HG03439 (cell line): ENCODE results near the gene LTBP3.
"Not testable (repeated sequence)": the region's sequence is repeated elsewhere in the genome, so short reads cannot be mapped to it uniquely, and the experiment has no call there.

Experiments used
- ATAC-seq: cut with Tn5 transposase; IDR thresholded peaks from one replicate; pipeline ENCODE4 v1.9.1; 2021; ENCODE audit warnings: mild to moderate bottlenecking, moderate library complexity; ENCODE audit not compliant: unreplicated experiment

LTBP3 gene

GRCh38 chr11:65538232-65538914, 19.8 kb downstream of the LTBP3 start:
- no peak for ATAC-seq

- no peak for ATAC-seq
Measured at GRCh38 chr11:65537620-65538231, 20.4 kb downstream of the LTBP3 start.

GRCh38 chr11:65537296-65537597, 20.9 kb downstream of the LTBP3 start:
- no peak for ATAC-seq

- ATAC-seq = no peak
Measured at GRCh38 chr11:65536412-65537295, 21.5 kb downstream of the LTBP3 start.

- ATAC-seq = no peak
Measured at GRCh38 chr11:65535102-65535501, 23.1 kb downstream of the LTBP3 start.

- ATAC-seq = no peak
Measured at GRCh38 chr11:65532388-65533064, 25.6 kb downstream of the LTBP3 start.

- no peak for ATAC-seq
Measured at GRCh38 chr11:65530157-65530496, 28.0 kb downstream of the LTBP3 start.

- ATAC-seq = no peak
Measured at GRCh38 chr11:65529475-65530156, 28.5 kb downstream of the LTBP3 start.

- no peak for ATAC-seq
Measured at GRCh38 chr11:65528819-65529350, 29.3 kb downstream of the LTBP3 start.

GRCh38 chr11:65526744-65527143, 31.4 kb downstream of the LTBP3 start:
- ATAC-seq = no peak

GRCh38 chr11:65525546-65526480, 32.3 kb downstream of the LTBP3 start:
- ATAC-seq = no peak

GRCh38 chr11:65524741-65525545, 33.2 kb downstream of the LTBP3 start, which contains the start of gene SCYL1:
SCYL1 (plus strand) TSS chr11:65525083; CDS start chr11:65525154, 71 bp downstream.
- peak; percentile 58 for ATAC-seq

GRCh38 chr11:65524014-65524740, 34.0 kb downstream of the LTBP3 start:
- no peak for ATAC-seq

GRCh38 chr11:65523631-65523968, 34.6 kb downstream of the LTBP3 start:
- not testable (repeated sequence) for ATAC-seq

- ATAC-seq = not testable (repeated sequence)
Measured at GRCh38 chr11:65522718-65523630, 35.2 kb downstream of the LTBP3 start.

GRCh38 chr11:65521777-65522521, 36.2 kb downstream of the LTBP3 start:
- not testable (repeated sequence) for ATAC-seq
